Left ventricle myocardium inferior (tissue), 1 donor: ENCODE data around the gene XCL2. TPM values are rescaled to one million over a fixed set of nuclear protein-coding genes. Genes with fewer than 3 reads are reported as not detected.

Experiments
- DNase-seq: peaks from one replicate; pipeline ENCODE4 v3.0.0-alpha.2; 2020
- H3K27ac ChIP-seq: fragments of 200-600 bp; replicated peaks from 2 replicates; pipeline ENCODE4 v1.8.0; 2021
- H3K27me3 ChIP-seq: fragments of 200-600 bp; 2 replicates; pipeline ENCODE4 v1.8.0; 2021; ENCODE audit warnings: low read depth
- H3K36me3 ChIP-seq: fragments of 200-600 bp; 2 replicates; pipeline ENCODE4 v1.8.0; 2021
- H3K4me1 ChIP-seq: fragments of 200-600 bp; 2 replicates; pipeline ENCODE4 v1.8.0; 2021
- H3K4me3 ChIP-seq: fragments of 200-600 bp; 2 replicates; pipeline ENCODE4 v1.8.0; 2021; ENCODE audit warnings: mild to moderate bottlenecking, moderate library complexity
- H3K9me3 ChIP-seq: fragments of 200-600 bp; replicated peaks from 2 replicates; pipeline ENCODE4 v1.8.0; 2021
- intact Hi-C: fragments of 100-400 bp; cut with micrococcal nuclease; formaldehyde crosslinking; loops from one replicate; pipeline ENCODE4 v1.11.0; 2022
- total RNA-seq: library from RNA; stranded (reverse); fragmentation: NEBNext Ultra II Directional; extraction: Animal tissue kit (Norgen Biotek cat#: 25700); gene quantifications from one replicate; pipeline ENCODE4 v1.2.1, GENCODE V29; 2021
- TF ChIP-seq, protein P1 (sequence below): fragments of 200-600 bp; IDR thresholded peaks from 2 replicates; pipeline ENCODE4 v1.8.0; 2021; ENCODE audit warnings: antibody characterized with exemption, mild to moderate bottlenecking, borderline replicate concordance
- donor health status: DM: no; HTN: yes; CAD: no; lungs with severe emphysema.

Gene XCL2
- total RNA-seq, 1 donor from 2014 or later, result 0.58 TPM

DNA sequence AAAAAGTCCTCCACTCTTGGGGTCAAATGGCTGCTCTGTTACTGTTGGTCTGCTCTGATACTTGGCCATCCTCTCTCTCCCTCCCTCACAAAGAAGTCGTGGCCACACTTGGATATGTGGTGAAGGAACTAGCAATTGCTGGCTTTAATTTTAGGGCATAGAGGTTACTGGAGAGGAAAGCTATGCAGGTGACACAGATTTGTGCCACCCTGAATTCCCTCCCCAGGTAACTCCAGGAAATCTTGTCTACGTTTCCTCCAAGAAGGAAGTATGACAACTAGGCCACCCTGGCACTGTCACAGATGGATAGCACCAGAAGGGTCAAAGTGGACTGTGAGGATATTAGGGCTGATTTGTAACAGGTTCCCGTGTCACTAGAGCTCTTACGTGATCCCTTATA is 36.0 kb downstream of the XCL2 start:
- Histone ChIP-seq H3K9me3 (no peaks in the 10 kb centered on the region), H3K36me3 (no peaks in the 10 kb centered on the region), H3K4me3 (no peak overlapping the region), H3K27me3 (no peaks in the 10 kb centered on the region), H3K4me1 (no peaks in the 10 kb centered on the region), H3K27ac (no peak overlapping the region)
- TF ChIP-seq, protein P1, sequence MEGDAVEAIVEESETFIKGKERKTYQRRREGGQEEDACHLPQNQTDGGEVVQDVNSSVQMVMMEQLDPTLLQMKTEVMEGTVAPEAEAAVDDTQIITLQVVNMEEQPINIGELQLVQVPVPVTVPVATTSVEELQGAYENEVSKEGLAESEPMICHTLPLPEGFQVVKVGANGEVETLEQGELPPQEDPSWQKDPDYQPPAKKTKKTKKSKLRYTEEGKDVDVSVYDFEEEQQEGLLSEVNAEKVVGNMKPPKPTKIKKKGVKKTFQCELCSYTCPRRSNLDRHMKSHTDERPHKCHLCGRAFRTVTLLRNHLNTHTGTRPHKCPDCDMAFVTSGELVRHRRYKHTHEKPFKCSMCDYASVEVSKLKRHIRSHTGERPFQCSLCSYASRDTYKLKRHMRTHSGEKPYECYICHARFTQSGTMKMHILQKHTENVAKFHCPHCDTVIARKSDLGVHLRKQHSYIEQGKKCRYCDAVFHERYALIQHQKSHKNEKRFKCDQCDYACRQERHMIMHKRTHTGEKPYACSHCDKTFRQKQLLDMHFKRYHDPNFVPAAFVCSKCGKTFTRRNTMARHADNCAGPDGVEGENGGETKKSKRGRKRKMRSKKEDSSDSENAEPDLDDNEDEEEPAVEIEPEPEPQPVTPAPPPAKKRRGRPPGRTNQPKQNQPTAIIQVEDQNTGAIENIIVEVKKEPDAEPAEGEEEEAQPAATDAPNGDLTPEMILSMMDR, result no peak
- intact Hi-C loops, result no loop called here
- no peak for DNase-seq

DNA sequence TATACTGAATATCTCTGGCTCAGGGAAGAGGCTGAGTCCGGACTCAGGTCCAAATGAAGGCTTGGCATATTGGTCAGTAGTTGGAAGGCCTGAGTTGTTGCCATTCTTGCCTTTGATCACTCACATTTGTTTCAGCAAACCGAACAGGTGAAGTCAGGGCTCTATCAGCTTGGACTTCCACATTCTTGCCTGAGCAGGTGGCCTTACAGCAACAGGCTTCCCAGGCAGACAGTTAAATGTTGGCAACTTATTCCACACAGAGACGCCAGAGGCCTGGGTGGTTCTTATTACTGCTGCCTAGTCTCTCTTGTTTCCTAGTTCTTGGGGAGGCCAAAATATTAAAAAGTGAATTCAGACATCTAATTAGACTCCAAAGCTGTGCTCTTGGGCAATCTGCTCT is 36.6 kb downstream of the XCL2 start:
- intact Hi-C loops, result no loop called here
- Histone ChIP-seq H3K4me1 (no peaks in the 10 kb centered on the region), H3K9me3 (no peaks in the 10 kb centered on the region), H3K27me3 (no peaks in the 10 kb centered on the region), H3K36me3 (no peaks in the 10 kb centered on the region), H3K4me3 (no peak overlapping the region), H3K27ac (no peak overlapping the region)
- TF ChIP-seq, protein P1, result no peak
- DNase-seq, result no peak

DNA sequence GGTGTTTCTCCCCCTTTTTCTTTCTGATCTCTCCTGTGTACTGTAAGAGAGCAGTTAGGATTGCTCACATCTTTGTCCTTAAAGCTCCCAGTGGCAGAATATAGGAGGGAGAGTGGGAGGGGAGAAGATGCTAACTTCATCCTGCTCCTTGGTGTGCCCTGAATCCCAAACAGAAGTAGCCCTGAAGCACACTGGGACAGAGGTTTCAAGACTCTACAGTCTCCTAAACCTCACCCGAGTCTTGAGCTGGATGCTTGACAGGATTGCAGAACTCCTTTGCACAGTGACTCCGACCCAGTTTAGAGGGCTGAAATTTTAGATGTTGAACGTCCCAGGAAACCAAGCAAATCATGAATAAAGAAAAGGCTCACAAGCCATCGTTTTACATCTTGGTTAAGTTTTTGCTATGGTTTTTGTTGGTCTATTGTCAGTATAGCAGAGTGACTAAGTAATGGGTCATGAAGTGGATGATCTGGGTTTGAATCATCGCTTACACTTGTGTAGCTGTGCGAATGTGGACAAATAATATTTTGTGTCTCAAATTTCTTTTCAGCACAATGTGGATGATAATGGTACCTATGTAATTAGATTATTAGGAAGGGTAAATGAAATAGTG is 37.5 kb downstream of the XCL2 start:
- no peak overlapping the region for H3K27ac ChIP-seq
- DNase-seq, result no peak
- intact Hi-C loops, result no loop called here
- no peak overlapping the region for H3K4me3 ChIP-seq
- no peaks in the 10 kb centered on the region for H3K36me3 ChIP-seq
- no peaks in the 10 kb centered on the region for H3K27me3 ChIP-seq
- no peaks in the 10 kb centered on the region for H3K4me1 ChIP-seq
- TF ChIP-seq, protein P1, result no peak
- H3K9me3 ChIP-seq, result no peaks in the 10 kb centered on the region

DNA sequence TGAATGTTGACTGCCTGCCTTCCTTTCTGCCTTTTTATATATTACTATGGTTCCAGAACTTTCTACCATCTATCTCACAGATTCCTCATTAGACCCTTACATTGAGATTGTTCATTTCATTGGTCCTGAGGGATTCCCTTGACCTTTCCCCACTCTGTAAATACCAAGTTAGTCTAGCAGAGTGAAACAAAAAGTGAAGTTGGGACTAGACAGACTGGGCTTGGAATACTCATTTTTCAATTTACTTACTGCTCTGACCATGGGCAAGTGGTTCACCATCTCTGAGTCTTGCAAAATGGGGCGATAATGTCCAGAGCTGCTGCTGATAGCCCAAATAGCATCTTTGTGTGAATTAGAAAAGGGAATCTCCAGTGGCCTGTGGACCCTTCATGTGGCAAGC is 38.8 kb downstream of the XCL2 start:
- intact Hi-C loops, result loop anchor here (2.0 kb wide), 1 partner anchor 50 kb away; no protein-coding TSS in a partner anchor
- DNase-seq, result no peak
- TF ChIP-seq, protein P1, result no peak
- H3K36me3 ChIP-seq, result no peaks in the 10 kb centered on the region
- H3K27me3 ChIP-seq, result no peaks in the 10 kb centered on the region
- no peak overlapping the region for H3K4me3 ChIP-seq
- H3K4me1 ChIP-seq, result no peaks in the 10 kb centered on the region
- H3K9me3 ChIP-seq, result no peaks in the 10 kb centered on the region
- H3K27ac ChIP-seq, result no peak overlapping the region

DNA sequence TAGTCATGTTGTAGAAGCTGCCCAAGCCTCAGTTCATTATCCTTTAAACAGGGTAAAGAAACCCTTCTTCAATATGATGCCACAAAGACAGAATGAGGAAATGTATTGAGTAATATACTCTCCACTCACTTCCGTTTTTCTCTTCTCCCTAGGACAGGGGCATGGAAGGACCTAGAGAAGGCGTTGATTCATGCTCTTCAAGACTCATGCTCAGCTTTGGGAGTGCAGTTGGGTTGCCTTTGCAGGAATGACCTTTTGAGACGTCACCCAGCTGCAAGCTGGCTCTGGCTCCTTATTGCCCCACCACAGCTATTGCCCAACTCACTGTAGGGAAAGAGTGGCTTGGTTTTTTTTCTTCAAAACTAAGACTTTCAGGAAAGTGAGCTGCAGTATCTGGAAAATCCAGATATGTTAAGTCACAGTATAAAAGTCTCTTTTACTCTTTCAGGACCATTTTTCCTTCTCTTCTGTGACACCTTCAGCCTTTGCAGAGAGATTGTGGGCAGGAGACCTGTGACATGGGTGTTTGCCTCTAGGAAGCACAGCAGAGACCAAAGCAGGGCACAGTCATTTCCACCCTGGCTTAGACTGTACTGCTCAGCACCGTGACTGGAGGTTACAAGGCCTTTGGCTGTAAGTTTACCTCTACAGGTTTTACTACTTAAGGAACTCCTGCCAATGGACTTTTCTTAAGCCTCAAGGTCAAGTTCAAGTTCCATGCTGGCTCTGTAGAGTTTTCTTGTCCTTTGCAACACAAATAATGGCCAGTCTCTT is 39.5 kb downstream of the XCL2 start:
- intact Hi-C loops, result loop anchor here (2.0 kb wide), 1 partner anchor 51 kb away; no protein-coding TSS in a partner anchor
- no peaks in the 10 kb centered on the region for H3K36me3 ChIP-seq
- no peak overlapping the region for H3K27ac ChIP-seq

More for the DNA sequence above, 39.5 kb downstream of the XCL2 start:
- Histone ChIP-seq H3K9me3 (no peaks in the 10 kb centered on the region), H3K27me3 (no peaks in the 10 kb centered on the region), H3K4me1 (no peaks in the 10 kb centered on the region), H3K4me3 (no peak overlapping the region)
- DNase-seq, result no peak
- TF ChIP-seq, protein P1, result no peak
